HuH-7.5 (cell line): ENCODE measurements around the gene BNIP3.
"Not testable (repeated sequence)": the region's sequence is repeated elsewhere in the genome, so short reads cannot be mapped to it uniquely, and the experiment has no call there.

ENCODE experiments used
- DNase-seq: peaks from one replicate; pipeline ENCODE4 v3.0.0; 2011; ENCODE audit warnings: low spot score

BNIP3 gene

GRCh38 chr10:131929122-131929845 lies 52.4 kb downstream of the BNIP3 start:
- no peak for DNase-seq

GRCh38 chr10:131928248-131929095 lies 53.3 kb downstream of the BNIP3 start:
- no peak for DNase-seq

- no peak for DNase-seq
These were observed 54.8 kb downstream of the BNIP3 start for GRCh38 chr10:131926743-131927595.

GRCh38 chr10:131926253-131926652 lies 55.5 kb downstream of the BNIP3 start:
- DNase-seq, result no peak

GRCh38 chr10:131925716-131926115 lies 56.0 kb downstream of the BNIP3 start:
- DNase-seq, result no peak

GRCh38 chr10:131925011-131925649 lies 56.6 kb downstream of the BNIP3 start:
- DNase-seq, result no peak

GRCh38 chr10:131923038-131923756 lies 58.5 kb downstream of the BNIP3 start:
- DNase-seq, result no peak

- no peak for DNase-seq
These were observed 60.5 kb downstream of the BNIP3 start for GRCh38 chr10:131921184-131921583.

GRCh38 chr10:131920693-131921092 lies 61.0 kb downstream of the BNIP3 start:
- no peak for DNase-seq

DNA sequence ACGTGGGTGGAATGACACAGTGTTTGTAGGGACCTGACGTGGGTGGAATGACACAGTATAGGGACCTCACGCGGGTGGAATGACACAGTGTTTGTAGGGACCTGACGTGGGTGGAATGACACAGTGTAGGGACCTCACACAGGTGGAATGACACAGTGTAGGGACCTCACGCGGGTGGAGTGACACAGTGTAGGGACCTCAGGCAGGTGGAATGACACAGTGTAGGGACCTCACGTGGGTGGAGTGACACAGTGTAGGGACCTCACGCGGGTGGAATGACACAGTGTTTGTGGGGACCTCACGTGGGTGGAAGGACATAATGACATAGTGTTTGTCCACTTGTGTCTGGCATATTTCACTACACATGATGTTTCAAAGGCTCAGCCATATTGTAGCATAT lies 61.6 kb downstream of the BNIP3 start:
- DNase-seq, result no peak

DNA sequence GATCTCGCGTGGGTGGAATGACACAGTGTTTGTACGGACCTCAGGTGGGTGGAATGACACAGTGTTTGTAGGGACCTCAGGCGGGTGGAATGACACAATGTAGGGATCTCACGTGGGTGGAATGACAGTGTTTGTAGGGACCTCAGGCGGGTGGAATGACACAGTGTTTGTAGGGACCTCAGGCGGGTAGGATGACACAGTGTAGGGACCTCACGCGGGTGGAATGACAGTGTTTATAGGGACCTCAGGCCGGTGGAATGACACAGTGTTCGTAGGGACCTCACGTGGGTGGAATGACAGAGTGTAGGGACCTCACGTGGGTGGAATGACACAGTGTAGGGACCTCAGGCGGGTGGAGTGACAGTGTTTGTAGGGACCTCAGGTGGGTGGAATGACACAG lies 62.3 kb downstream of the BNIP3 start:
- not testable (repeated sequence) for DNase-seq
